Adrenal gland (tissue), 12 donors: ENCODE measurements around the gene ZNF717. TPM values are rescaled to one million over a fixed set of nuclear protein-coding genes. Genes with fewer than 3 reads are reported as not detected.

Experiments used
- DNase-seq, 7 donors: peaks; one replicate each; pipeline ENCODE4 v3.0.0-alpha.2; 2019 to 2020
- H3K27ac ChIP-seq, 5 donors: fragments of 200-600 bp; sonication (generic) in 4 of 5; 1 replicate in 3 of 5; 2 replicates in 2 of 5; pipeline versions ENCODE4 v1.5.1 to v1.8.0; 2016 to 2020; ENCODE audit warnings: mild to moderate bottlenecking in 1 of 5
- H3K27me3 ChIP-seq: fragments of 200-600 bp; 2 replicates; pipeline ENCODE4 v1.8.0; 2021
- H3K36me3 ChIP-seq, 2 donors: fragments of 200-600 bp; replicated peaks in 1 of 2; 1 replicate in 1 of 2; 2 replicates in 1 of 2; pipeline versions ENCODE4 v1.5.1 to v1.8.0; 2018 to 2022
- H3K4me1 ChIP-seq, 2 donors: fragments of 200-600 bp; replicated peaks in 1 of 2; 1 replicate in 1 of 2; 2 replicates in 1 of 2; pipeline versions ENCODE4 v1.5.1 to v1.8.0; 2018 to 2021
- H3K4me3 ChIP-seq, 4 donors: fragments of 200-600 bp; sonication (generic) in 3 of 4; one replicate each; pipeline ENCODE4 v1.5.1; 2016 to 2018
- H3K9me3 ChIP-seq, 3 donors: fragments of 200-600 bp; sonication (generic) in 1 of 3; replicated peaks in 1 of 3; 1 replicate in 2 of 3; 2 replicates in 1 of 3; pipeline versions ENCODE4 v1.5.1 to v1.8.0; 2016 to 2021
- CTCF ChIP-seq, 6 experiments: fragments of 450-650 bp in 4 of 6; fragments of 200-600 bp in 2 of 6; sonication (generic) in 1 of 6; IDR thresholded peaks; 1 replicate in 5 of 6; 2 replicates in 1 of 6; pipeline versions ENCODE4 v1.5.1 to v1.8.0; 2016 to 2021; ENCODE audit warnings: antibody characterized with exemption in 6 of 6, mild to moderate bottlenecking in 2 of 6, moderate library complexity in 1 of 6
- POLR2A ChIP-seq, 2 donors: fragments of 450-650 bp; IDR thresholded peaks; one replicate each; pipeline ENCODE4 v1.6.1; 2017; ENCODE audit warnings: antibody characterized with exemption in 2 of 2, mild to moderate bottlenecking in 2 of 2, moderate library complexity in 1 of 2
- WGBS, 4 donors: extraction: QIAGEN DNeasy Blood & Tissue Kit in 2 of 4; methylation state at CpG; one replicate each; pipeline versions ENCODE4 v1.1.5 to v1.1.7; 2013 to 2017; 5-methylcytosine and 5-hydroxymethylcytosine counted together
- intact Hi-C, 2 donors: fragments of 100-400 bp; cut with DNase I; formaldehyde crosslinking; loops; one replicate each; pipeline versions ENCODE4 v1.14.1 to v1.15.0; 2022 to 2023
- microRNA-seq, 3 donors: library from miRNA; unstranded; fragments of <30 nt; microRNA quantifications; one replicate each; pipeline ENCODE4, GENCODE V29; 2017 to 2020
- polyA plus RNA-seq, 3 donors: library from polyadenylated mRNA; stranded (reverse); fragments of 200-250 nt in 2 of 3; fragments of 350-450 nt in 1 of 3; fragmentation: Illumina TruSeq in 1 of 3; extraction: RNeasy Lipid Tissue Mini Kit (QIAGEN cat#74804) in 1 of 3; gene quantifications; one replicate each; pipeline ENCODE4 v1.2.3, GENCODE V29; 2013 to 2014
- small RNA-seq, 2 donors: library from RNA; depleted of rRNA; stranded (forward); fragments of <200 nt; gene quantifications; one replicate each; pipeline ENCODE3, GENCODE V24; 2016
- total RNA-seq, 9 donors: library from RNA; depleted of rRNA in 4 of 9; stranded (reverse); fragments of >200 nt in 4 of 9; fragments of 120-200 nt in 1 of 9; fragmentation: NEBNext Ultra II Directional in 1 of 9; extraction: Animal tissue kit (Norgen Biotek cat#: 25700) in 1 of 9; gene quantifications; one replicate each; pipeline versions ENCODE4 v1.1.0 to v1.2.4, GENCODE V29; 2013 to 2023
- donor health status: healthy with polysubstance abuse.
- donor health status: Bipolar disorder and iron deficiency.
- donor health status: DM: yes; HTN: yes; CAD: no.
- donor health status: DM: no; HTN: no; CAD: no.
- donor health status: DM: no; HTN: no; CAD: no.
- donor health status: DM: yes; HTN: yes; CAD: no.

The ZNF717 gene
- total and polyA plus RNA-seq, 12 donors, result 4.0 to 26.9 (median 13.2) TPM

- 67 to 87% (median 82%) methylated on average over 7 of the region's 7 CpGs for WGBS, 4 donors
- peaks cover 0 to 65% (median 11%) of the 10 kb centered on the region in 3 donors for H3K9me3 ChIP-seq
- peak overlapping the region in 1 of 4 donors; percentile 26 for H3K4me3 ChIP-seq
- no peak for DNase-seq
- H3K27ac ChIP-seq, result no peak overlapping the region
- H3K36me3 ChIP-seq, result no peaks in the 10 kb centered on the region
- TF ChIP-seq CTCF (IDR thresholded peaks at IDR 0.05), result no peak
- TF ChIP-seq POLR2A (IDR thresholded peaks at IDR 0.05), result no peak
- H3K27me3 ChIP-seq, result no peaks in the 10 kb centered on the region
- intact Hi-C loops, result no loop called here
- no peaks in the 10 kb centered on the region for H3K4me1 ChIP-seq
Observed at GRCh38 chr3:75737831-75738493, 47.4 kb downstream of the ZNF717 start.

GRCh38 chr3:75727985-75728384 is 57.4 kb downstream of the ZNF717 start:
- intact Hi-C loops, result no loop called here
- no peak for DNase-seq
- Histone ChIP-seq H3K4me3 (no peak overlapping the region), H3K27me3 (no peaks in the 10 kb centered on the region), H3K4me1 (no peaks in the 10 kb centered on the region), H3K9me3 (peaks cover 0 to 68% (median 0%) of the 10 kb centered on the region in 3 donors), H3K27ac (no peak overlapping the region), H3K36me3 (no peaks in the 10 kb centered on the region)
- TF ChIP-seq POLR2A (IDR thresholded peaks at IDR 0.05) (no peak), CTCF (IDR thresholded peaks at IDR 0.05) (no peak)
- 88 to 100% (median 94%) methylated on average over 2 of the region's 2 CpGs for WGBS, 4 donors

DNA sequence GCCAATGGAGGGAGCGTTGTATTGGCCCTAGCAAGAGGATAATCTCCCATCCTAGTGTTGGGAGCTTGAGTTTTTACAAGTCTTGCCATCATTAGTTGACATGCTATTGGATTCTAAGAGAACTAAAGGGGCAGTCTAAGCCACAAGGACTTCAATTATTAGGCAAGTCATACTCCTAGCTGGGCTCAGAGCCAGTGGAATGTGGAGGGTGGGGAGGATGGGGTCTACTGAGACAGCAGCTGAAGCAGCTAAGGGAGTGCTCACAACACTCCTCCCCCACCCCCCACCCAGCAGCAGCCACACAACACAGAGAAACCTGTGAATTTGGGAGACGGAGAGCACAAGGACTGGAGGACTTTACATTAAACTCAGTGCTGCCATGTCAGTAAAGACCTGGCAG is 93.3 kb downstream of the ZNF717 start:
- no peak for TF ChIP-seq CTCF (IDR thresholded peaks at IDR 0.05)
- TF ChIP-seq POLR2A (IDR thresholded peaks at IDR 0.05), result no peak
- Histone ChIP-seq H3K27me3 (no peaks in the 10 kb centered on the region), H3K27ac (no peak overlapping the region), H3K9me3 (peaks cover 0 to 15% (median 0%) of the 10 kb centered on the region in 3 donors), H3K4me1 (no peaks in the 10 kb centered on the region), H3K36me3 (no peaks in the 10 kb centered on the region), H3K4me3 (no peak overlapping the region)
- 42 to 60% (median 44%) methylated on average over 2 of the region's 2 CpGs for WGBS, 4 donors
- intact Hi-C loops, result no loop called here
- DNase-seq, result no peak

DNA sequence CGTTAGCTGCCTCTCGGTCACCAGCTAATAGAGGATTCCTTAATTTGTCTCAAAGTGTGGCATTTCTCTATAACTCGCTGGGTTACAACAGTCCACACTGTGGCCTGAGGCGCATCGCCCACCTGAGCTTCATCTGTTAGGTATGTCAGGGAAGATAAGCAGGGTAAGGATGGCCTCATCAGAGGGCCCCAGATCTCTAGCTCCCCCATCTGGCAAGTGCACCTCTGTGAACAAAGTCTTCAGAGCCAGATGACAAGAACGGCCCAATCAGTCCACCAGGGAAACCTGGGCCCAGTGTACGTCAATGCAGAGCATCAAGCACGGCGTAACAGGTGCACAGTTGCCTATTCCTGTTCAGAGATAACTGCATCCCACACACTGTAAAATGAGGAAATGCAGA is 98.0 kb downstream of the ZNF717 start:
- H3K4me1 ChIP-seq, result no peaks in the 10 kb centered on the region
- no peak for DNase-seq
- H3K9me3 ChIP-seq, result no peaks in the 10 kb centered on the region
- TF ChIP-seq POLR2A (IDR thresholded peaks at IDR 0.05) (no peak), CTCF (IDR thresholded peaks at IDR 0.05) (no peak)
- H3K36me3 ChIP-seq, result no peaks in the 10 kb centered on the region
- no peak overlapping the region for H3K4me3 ChIP-seq
- no peak overlapping the region for H3K27ac ChIP-seq
- intact Hi-C loops, result no loop called here
- 88 to 93% (median 91%) methylated on average over 8 to 9 of the region's 9 CpGs for WGBS, 4 donors
- H3K27me3 ChIP-seq, result no peaks in the 10 kb centered on the region

Small RNA genes within 50 kb of the gene (microRNA-seq; reads per million reads assigned to microRNA genes)
- 0 reads per million in 3 donors for gene MIR4273

Small RNA genes within 50 kb of the gene (small RNA-seq; reads per million reads assigned to genes)
- gene MIR4273, result 0 reads per million in 2 donors

Other genes with a start within 250 kb of the ZNF717 start
- gene FRG2C, start 121.2 kb downstream of the ZNF717 start, total RNA-seq, result not detected
- not detected for gene FRG2C, start 121.2 kb downstream of the ZNF717 start, polyA plus RNA-seq